ENCODE measurements around the gene CTSA. TPM values are rescaled to one million over a fixed set of nuclear protein-coding genes. Genes with fewer than 3 reads are reported as not detected.

The CTSA gene
- total and polyA plus RNA-seq, 9 of the 15 experiments (the other 6 are each of a cell fraction or from before 2014, with no cell fraction given) = 8.8 to 61.7 (median 28.3) TPM

DNA sequence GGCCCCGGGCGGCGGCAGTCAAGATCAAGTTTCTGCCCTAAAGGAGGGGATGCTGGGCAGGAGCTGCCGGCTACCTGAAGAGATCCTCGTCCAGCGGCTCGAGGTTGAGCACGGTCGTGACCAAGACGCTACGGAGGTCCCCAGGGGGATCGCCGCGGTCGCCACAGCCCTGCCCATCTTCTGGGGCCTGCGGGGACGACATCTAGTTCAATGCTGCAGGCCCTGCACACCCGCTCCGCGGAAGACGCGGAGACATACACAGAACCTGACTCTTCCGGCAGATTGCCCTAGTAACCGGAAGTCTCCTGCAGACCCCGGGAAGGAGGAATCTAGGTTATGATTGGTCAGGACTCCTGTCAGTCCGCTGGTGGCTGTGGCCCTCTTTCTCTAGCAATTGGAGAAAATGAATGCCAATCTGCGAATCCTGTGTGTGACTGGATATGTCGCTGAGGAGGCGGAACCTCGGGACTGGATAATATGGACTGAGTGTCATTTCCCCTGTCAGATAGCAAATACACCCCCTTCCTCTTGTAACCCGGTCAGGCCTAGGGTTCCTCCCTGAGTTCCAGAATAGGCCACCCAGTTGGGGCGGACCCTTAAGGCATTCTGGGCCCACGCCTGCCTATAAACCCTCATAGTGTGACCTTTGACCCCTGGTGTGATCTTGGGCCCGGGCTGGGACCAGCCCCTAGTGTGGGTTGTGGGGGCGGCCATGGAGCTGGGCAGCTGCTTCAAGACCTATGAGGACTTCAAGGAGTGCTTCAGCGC lies 33.8 kb upstream of the CTSA start, which contains the start of the genes ACOT8 and ZSWIM3 (continued):
- TF ChIP-seq ZFP1 (CRISPR knock-in tag; IDR thresholded peaks at IDR 0.05) (no peak), FOXP1 (CRISPR knock-in tag; IDR thresholded peaks at IDR 0.05) (no peak), ELF4 (CRISPR knock-in tag; IDR thresholded peaks at IDR 0.05) (0 out of 2 replicates have a peak, but pooled peaks have one; percentile 62), TFAP4 (CRISPR knock-in tag; IDR thresholded peaks at IDR 0.05; ENCODE audit: borderline replicate concordance) (peak; percentile 53; the same call in 1 of the 2 replicates), RBM34 (IDR thresholded peaks at IDR 0.05; ENCODE audit: borderline replicate concordance, insufficient read depth, low read length) (no peak), CHD7 (IDR thresholded peaks at IDR 0.05; ENCODE audit: low read depth, low read length) (no peak), NR2C2 (CRISPR knock-in tag; IDR thresholded peaks at IDR 0.05) (peak; percentile 96), NR2C2 (tag; IDR thresholded peaks at IDR 0.05) (peak; percentile 99), TCFL5 (CRISPR knock-in tag; conservative IDR thresholded peaks at IDR 0.05) (no peak), JUND (IDR thresholded peaks at IDR 0.05; ENCODE audit: borderline replicate concordance, low read depth, low read length) (peak; percentile 36; the same call in 1 of the 2 replicates), JUND (tag; IDR thresholded peaks at IDR 0.05; ENCODE audit: borderline replicate concordance, low read depth, low read length) (no peak), SAFB2 (IDR thresholded peaks at IDR 0.05; ENCODE audit: borderline replicate concordance, low read depth, low read length, severe bottlenecking) (no peak), ZNF551 (CRISPR knock-in tag; IDR thresholded peaks at IDR 0.05) (no peak), NBN (IDR thresholded peaks at IDR 0.05; ENCODE audit: low read depth) (no peak), RHOXF2B (CRISPR knock-in tag; conservative IDR thresholded peaks at IDR 0.05) (no peak)

All from K562 (cell line).